Esophagus muscularis mucosa (tissue), 3 donors: ENCODE data around the gene SPOCK1.

Source experiments
- POLR2AphosphoS5 ChIP-seq, 2 donors: sonication (generic); formaldehyde crosslinking; IDR thresholded peaks; one replicate each; pipeline ENCODE4 v1.6.1; 2017; ENCODE audit warnings: antibody characterized with exemption in 2 of 2
- TF ChIP-seq, protein P1 (sequence below), 3 experiments: fragments of 200-600 bp in 2 of 3; fragments of 450-650 bp in 1 of 3; sonication (generic) in 2 of 3; IDR thresholded peaks; one replicate each; pipeline ENCODE4 v1.5.1; 2017 to 2019; ENCODE audit warnings: antibody characterized with exemption in 3 of 3, mild to moderate bottlenecking in 2 of 3, moderate library complexity in 1 of 3

DNA sequence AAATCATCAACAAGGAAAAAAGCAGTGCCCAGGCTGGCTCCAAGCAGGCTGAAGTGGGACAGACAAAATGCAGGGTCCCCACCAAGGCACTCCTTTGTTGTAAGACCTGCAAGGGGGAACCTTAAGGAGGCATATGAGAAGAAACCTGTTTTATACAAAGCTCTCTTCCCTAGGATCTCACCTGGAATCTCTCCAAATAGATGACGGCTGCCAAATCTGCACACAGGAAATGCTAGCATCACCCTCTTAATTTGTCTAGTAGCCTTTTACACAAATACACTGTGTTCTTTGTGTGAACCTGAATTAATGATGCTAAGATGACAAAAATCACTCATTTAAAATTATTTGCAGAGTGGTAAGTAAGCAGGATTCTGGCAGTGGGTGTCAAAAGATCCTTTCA is 280.2 kb downstream of the SPOCK1 start:
- TF ChIP-seq, protein P1, sequence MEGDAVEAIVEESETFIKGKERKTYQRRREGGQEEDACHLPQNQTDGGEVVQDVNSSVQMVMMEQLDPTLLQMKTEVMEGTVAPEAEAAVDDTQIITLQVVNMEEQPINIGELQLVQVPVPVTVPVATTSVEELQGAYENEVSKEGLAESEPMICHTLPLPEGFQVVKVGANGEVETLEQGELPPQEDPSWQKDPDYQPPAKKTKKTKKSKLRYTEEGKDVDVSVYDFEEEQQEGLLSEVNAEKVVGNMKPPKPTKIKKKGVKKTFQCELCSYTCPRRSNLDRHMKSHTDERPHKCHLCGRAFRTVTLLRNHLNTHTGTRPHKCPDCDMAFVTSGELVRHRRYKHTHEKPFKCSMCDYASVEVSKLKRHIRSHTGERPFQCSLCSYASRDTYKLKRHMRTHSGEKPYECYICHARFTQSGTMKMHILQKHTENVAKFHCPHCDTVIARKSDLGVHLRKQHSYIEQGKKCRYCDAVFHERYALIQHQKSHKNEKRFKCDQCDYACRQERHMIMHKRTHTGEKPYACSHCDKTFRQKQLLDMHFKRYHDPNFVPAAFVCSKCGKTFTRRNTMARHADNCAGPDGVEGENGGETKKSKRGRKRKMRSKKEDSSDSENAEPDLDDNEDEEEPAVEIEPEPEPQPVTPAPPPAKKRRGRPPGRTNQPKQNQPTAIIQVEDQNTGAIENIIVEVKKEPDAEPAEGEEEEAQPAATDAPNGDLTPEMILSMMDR (IDR thresholded peaks at IDR 0.05) = no peak
- TF ChIP-seq POLR2AphosphoS5 (IDR thresholded peaks at IDR 0.05) = no peak
